ENCODE data around the gene SLC6A3. TPM values are rescaled to one million over a fixed set of nuclear protein-coding genes. Genes with fewer than 3 reads are reported as not detected.

The SLC6A3 gene
- total RNA-seq, 2 donors from 2014 or later = 0.18 TPM; not detected in 1

DNA sequence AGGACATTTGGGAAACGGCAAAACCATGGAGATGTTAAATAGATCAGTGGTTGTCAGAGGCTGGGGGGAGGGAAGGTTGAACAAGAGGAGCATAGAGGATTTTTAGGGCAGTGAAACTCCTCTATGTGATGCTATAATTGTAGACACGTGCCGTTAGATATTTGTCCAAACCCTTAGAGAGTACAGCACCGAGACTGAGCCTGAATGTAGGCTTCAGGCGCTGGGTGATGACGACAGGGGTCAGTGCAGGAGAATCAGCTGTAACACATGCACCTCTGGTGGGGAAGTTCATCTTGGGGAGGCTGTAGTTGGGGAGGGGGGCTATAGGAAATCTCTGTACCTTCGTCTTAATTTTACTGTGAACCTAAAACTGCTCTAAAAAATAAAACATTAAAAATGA, 78.1 kb downstream of the SLC6A3 start:
- TF ChIP-seq CTCF (conservative IDR thresholded peaks at IDR 0.05) = no peak
- 71 to 88% methylated on average over 4 to 6 of the region's 7 CpGs for WGBS, 2 experiments (ENCODE audit: insufficient coverage in 1 of 2, insufficient read length in 1 of 2)
- Mint-ChIP-seq H3K27ac (no peak overlapping the region), H3K4me1 (no peaks in the 10 kb centered on the region), H3K36me3 (ENCODE audit: low read depth) (no peaks in the 10 kb centered on the region), H3K9me3 (no peaks in the 10 kb centered on the region), H3K4me3 (no peak overlapping the region), H3K27me3 (ENCODE audit: insufficient read depth) (peaks cover 4% of the 10 kb centered on the region)
- Histone ChIP-seq H3K36me3 (ENCODE audit: control insufficient read depth, insufficient read depth, low read length) (no peaks in the 10 kb centered on the region), H3K4me1 (ENCODE audit: control insufficient read depth, insufficient read depth, low read length) (no peaks in the 10 kb centered on the region), H3K4me3 (ENCODE audit: low read length) (no peak overlapping the region), H3K9me3 (ENCODE audit: control insufficient read depth, low read length) (no peaks in the 10 kb centered on the region), H3K27me3 (ENCODE audit: control insufficient read depth, insufficient read depth, low read length, poor library complexity, severe bottlenecking) (peaks cover 13% of the 10 kb centered on the region), H3K27ac (ENCODE audit: low read depth, low read length) (no peak overlapping the region), H3K9ac (ENCODE audit: extremely low read depth, low read length, poor library complexity, severe bottlenecking) (no peak overlapping the region)
- no peak for DNase-seq

DNA sequence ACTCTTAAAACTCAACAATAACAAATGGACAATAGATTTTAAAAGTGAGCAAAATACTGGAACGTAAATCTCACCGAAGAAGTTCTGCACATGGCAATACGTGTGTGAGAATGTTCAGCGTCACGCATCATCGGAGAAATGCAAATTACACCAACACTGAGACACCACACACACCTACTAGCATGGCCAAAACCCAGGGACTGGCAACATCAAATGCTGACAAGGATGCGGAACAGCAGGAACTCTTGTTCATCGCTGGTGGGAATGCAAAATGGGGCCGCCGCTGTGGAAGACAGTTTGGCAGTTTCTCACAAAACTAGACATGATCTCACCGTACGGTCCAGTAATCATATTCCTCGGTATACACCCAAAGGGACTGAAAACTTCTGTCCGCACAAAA, 78.7 kb downstream of the SLC6A3 start:
- no peaks in the 10 kb centered on the region for H3K4me1 ChIP-seq (ENCODE audit: control insufficient read depth, insufficient read depth, low read length)
- no peak for TF ChIP-seq CTCF (conservative IDR thresholded peaks at IDR 0.05)
- WGBS, 2 experiments (ENCODE audit: insufficient coverage in 1 of 2, insufficient read length in 1 of 2) = 91 to 95% methylated on average over 11 to 14 of the region's 14 CpGs
- peaks cover 13% of the 10 kb centered on the region for H3K27me3 ChIP-seq (ENCODE audit: control insufficient read depth, insufficient read depth, low read length, poor library complexity, severe bottlenecking)
- Mint-ChIP-seq H3K27me3 (ENCODE audit: insufficient read depth) (peaks cover 4% of the 10 kb centered on the region), H3K36me3 (ENCODE audit: low read depth) (no peaks in the 10 kb centered on the region), H3K4me3 (no peak overlapping the region), H3K4me1 (no peaks in the 10 kb centered on the region), H3K27ac (no peak overlapping the region), H3K9me3 (no peaks in the 10 kb centered on the region)
- H3K9me3 ChIP-seq (ENCODE audit: control insufficient read depth, low read length) = no peaks in the 10 kb centered on the region
- no peak overlapping the region for H3K9ac ChIP-seq (ENCODE audit: extremely low read depth, low read length, poor library complexity, severe bottlenecking)
- no peak overlapping the region for H3K27ac ChIP-seq (ENCODE audit: low read depth, low read length)
- DNase-seq = no peak
- H3K36me3 ChIP-seq (ENCODE audit: control insufficient read depth, insufficient read depth, low read length) = no peaks in the 10 kb centered on the region
- no peak overlapping the region for H3K4me3 ChIP-seq (ENCODE audit: low read length)

DNA sequence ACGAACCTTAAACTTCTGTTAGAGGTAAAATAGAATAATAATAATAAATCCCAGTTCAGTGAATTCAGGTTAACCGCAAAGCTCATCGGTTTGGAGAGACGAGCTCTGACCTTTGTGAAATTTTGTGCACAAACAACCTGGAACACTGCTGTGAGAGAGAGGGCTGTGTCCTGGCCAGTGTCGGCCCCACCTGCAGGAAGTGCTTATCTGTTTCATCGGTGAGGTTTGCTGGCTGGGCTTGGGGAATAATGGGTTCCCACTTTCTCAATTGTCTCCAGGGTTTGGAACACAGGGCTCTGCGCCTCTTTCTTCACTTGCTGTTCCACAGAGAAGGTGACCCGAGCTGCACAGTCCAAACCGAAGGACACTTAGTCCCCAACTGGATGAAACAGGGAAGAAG, 81.0 kb downstream of the SLC6A3 start:
- peaks cover 13% of the 10 kb centered on the region for H3K27me3 ChIP-seq (ENCODE audit: control insufficient read depth, insufficient read depth, low read length, poor library complexity, severe bottlenecking)
- no peaks in the 10 kb centered on the region for H3K36me3 Mint-ChIP-seq (ENCODE audit: low read depth)
- H3K4me1 ChIP-seq (ENCODE audit: control insufficient read depth, insufficient read depth, low read length) = no peaks in the 10 kb centered on the region
- WGBS, 2 experiments (ENCODE audit: insufficient coverage in 1 of 2, insufficient read length in 1 of 2) = 87 to 90% methylated on average over 7 to 9 of the region's 9 CpGs
- no peak overlapping the region for H3K4me3 Mint-ChIP-seq
- H3K27me3 Mint-ChIP-seq (ENCODE audit: insufficient read depth) = peaks cover 4% of the 10 kb centered on the region
- no peak for DNase-seq
- H3K27ac ChIP-seq (ENCODE audit: low read depth, low read length) = no peak overlapping the region
- no peaks in the 10 kb centered on the region for H3K36me3 ChIP-seq (ENCODE audit: control insufficient read depth, insufficient read depth, low read length)
- TF ChIP-seq CTCF (conservative IDR thresholded peaks at IDR 0.05) = no peak
- no peak overlapping the region for H3K9ac ChIP-seq (ENCODE audit: extremely low read depth, low read length, poor library complexity, severe bottlenecking)
- no peaks in the 10 kb centered on the region for H3K9me3 ChIP-seq (ENCODE audit: control insufficient read depth, low read length)
- no peak overlapping the region for H3K27ac Mint-ChIP-seq
- no peaks in the 10 kb centered on the region for H3K4me1 Mint-ChIP-seq
- H3K4me3 ChIP-seq (ENCODE audit: low read length) = no peak overlapping the region
- no peaks in the 10 kb centered on the region for H3K9me3 Mint-ChIP-seq
